B cell (primary cell): Measurements from ENCODE around the gene TCFL5. TPM values are rescaled to one million over a fixed set of nuclear protein-coding genes. Genes with fewer than 3 reads are reported as not detected.

Source experiments
- ATAC-seq: fragments of 200-7000 bp; cut with Tn5 transposase; one replicate; pipeline ENCODE4 v1.10.0; 2021; ENCODE audit warnings: low read depth, mild to moderate bottlenecking, moderate number of reproducible peaks, moderate library complexity
- CTCF ChIA-PET: fragments of 350-600 bp; sonication (Branson Sonifier 250); formaldehyde crosslinking; loops from one replicate; lab custom pipeline; 2021; ENCODE audit warnings: antibody characterized with exemption, inconsistent platforms; lab: Charles Lee
- POLR2A ChIA-PET: fragments of 350-600 bp; sonication (Branson Sonifier 250); formaldehyde crosslinking; loops from one replicate; lab custom pipeline; 2021; ENCODE audit warnings: antibody characterized with exemption; lab: Charles Lee
- DNase-seq: peaks from one replicate; pipeline ENCODE4 v3.0.0; 2013
- H2AFZ ChIP-seq: 2 replicates; pipeline ENCODE4 v1.6.1; 2012; ENCODE audit warnings: mild to moderate bottlenecking, low read depth, low read length; ENCODE audit not compliant: insufficient read depth, poor library complexity, severe bottlenecking
- H3K27ac ChIP-seq, 2 donors: 1 replicate in 1 of 2; 2 replicates in 1 of 2; pipeline ENCODE4 v1.5.1; 2012 to 2013; ENCODE audit warnings: low read length in 2 of 2, mild to moderate bottlenecking in 2 of 2, moderate library complexity in 1 of 2
- H3K27me3 ChIP-seq, 4 experiments: fragments of 200-600 bp in 1 of 4; sonication (generic) in 1 of 4; replicated peaks in 1 of 4; 1 replicate in 2 of 4; 2 replicates in 2 of 4; pipeline versions ENCODE4 v1.6.1 to v1.7.0; 2013 to 2016; ENCODE audit warnings: low read length in 3 of 4, mild to moderate bottlenecking in 2 of 4, mixed read lengths in 1 of 4, moderate library complexity in 1 of 4; ENCODE audit not compliant: insufficient read depth in 4 of 4, control insufficient read depth in 3 of 4; ENCODE audit errors: control extremely low read depth in 1 of 4
- H3K36me3 ChIP-seq, 2 experiments: replicated peaks in 1 of 2; 1 replicate in 1 of 2; 2 replicates in 1 of 2; pipeline versions ENCODE4 v1.6.1 to v1.7.1; 2013; ENCODE audit warnings: low read length in 1 of 2; ENCODE audit not compliant: insufficient read depth in 2 of 2, control insufficient read depth in 1 of 2; ENCODE audit errors: control extremely low read depth in 1 of 2, extremely low read depth in 1 of 2
- H3K4me1 ChIP-seq, 2 donors: fragments of 200-600 bp in 1 of 2; sonication (generic) in 1 of 2; 1 replicate in 1 of 2; 2 replicates in 1 of 2; pipeline versions ENCODE4 v1.5.1 to v1.6.1; 2013 to 2017; ENCODE audit warnings: low read length in 2 of 2; ENCODE audit not compliant: control insufficient read depth in 2 of 2, insufficient read depth in 2 of 2
- H3K4me2 ChIP-seq: replicated peaks from 2 replicates; pipeline ENCODE3; 2012; ENCODE audit warnings: mild to moderate bottlenecking, low read depth, low read length; ENCODE audit not compliant: poor library complexity, severe bottlenecking
- H3K4me3 ChIP-seq, 5 experiments: fragments of 200-600 bp in 1 of 5; sonication (generic) in 1 of 5; 1 replicate in 3 of 5; 2 replicates in 2 of 5; pipeline versions ENCODE4 v1.5.1 to v1.7.0; 2011 to 2016; ENCODE audit warnings: low read length in 4 of 5, mild to moderate bottlenecking in 4 of 5, low read depth in 2 of 5, control low read depth in 1 of 5, moderate library complexity in 1 of 5; ENCODE audit not compliant: insufficient read depth in 1 of 5; ENCODE audit errors: control extremely low read depth in 1 of 5, extremely low read depth in 1 of 5
- H3K79me2 ChIP-seq: fragments of 200-600 bp; sonication (generic); one replicate; pipeline ENCODE4 v1.6.0; 2016; ENCODE audit warnings: low read length; ENCODE audit not compliant: control insufficient read depth, insufficient read depth
- H3K9ac ChIP-seq: fragments of 200-600 bp; sonication (generic); 2 replicates; pipeline ENCODE4 v1.6.1; 2017; ENCODE audit warnings: mild to moderate bottlenecking, low read length, moderate library complexity
- H3K9me3 ChIP-seq, 3 donors: one replicate each; pipeline versions ENCODE4 v1.6.1 to v1.7.1; 2013; ENCODE audit warnings: low read length in 2 of 3; ENCODE audit not compliant: control insufficient read depth in 2 of 3, insufficient read depth in 1 of 3; ENCODE audit errors: control extremely low read depth in 1 of 3
- H4K20me1 ChIP-seq: 2 replicates; pipeline ENCODE4 v1.6.0; 2012; ENCODE audit warnings: mild to moderate bottlenecking, low read length; ENCODE audit not compliant: insufficient read depth, control insufficient read depth, poor library complexity, severe bottlenecking
- H3K27ac Mint-ChIP-seq: one replicate; pipeline ENCODE4 v1.8.0; 2021; ENCODE audit warnings: mixed read lengths
- H3K27me3 Mint-ChIP-seq: one replicate; pipeline ENCODE4 v1.8.0; 2021; ENCODE audit warnings: mixed read lengths
- H3K4me1 Mint-ChIP-seq: one replicate; pipeline ENCODE4 v1.8.0; 2021; ENCODE audit warnings: mixed read lengths
- H3K4me3 Mint-ChIP-seq: one replicate; pipeline ENCODE4 v1.8.0; 2021; ENCODE audit warnings: mixed read lengths
- H3K9me3 Mint-ChIP-seq: one replicate; pipeline ENCODE4 v1.8.0; 2022; ENCODE audit warnings: mixed read lengths; ENCODE audit not compliant: insufficient read depth
- CTCF ChIP-seq: fragments of 200-600 bp; IDR thresholded peaks from one replicate; pipeline ENCODE4 v1.8.0; 2022; ENCODE audit warnings: antibody characterized with exemption, mild to moderate bottlenecking
- EZH2 ChIP-seq: IDR thresholded peaks from 2 replicates; pipeline ENCODE4 v1.6.1; 2012; ENCODE audit warnings: borderline replicate concordance, low read depth, mild to moderate bottlenecking, moderate library complexity, low read length; ENCODE audit not compliant: insufficient read depth, poor library complexity, severe bottlenecking
- WGBS: methylation state at CpG from one replicate; pipeline ENCODE4 v1.1.5; 2013; ENCODE audit warnings: missing lambda C conversion rate; ENCODE audit not compliant: insufficient coverage; 5-methylcytosine and 5-hydroxymethylcytosine counted together
- intact Hi-C: fragments of 100-400 bp; cut with micrococcal nuclease; formaldehyde crosslinking; loops from one replicate; pipeline ENCODE4 v1.10.0; 2022
- polyA plus RNA-seq: library from polyadenylated mRNA; depleted of rRNA; stranded (reverse); fragments of >200 nt; gene quantifications from 2 replicates; pipeline ENCODE4 v1.2.3, GENCODE V29; 2012
- total RNA-seq, 2 donors: library from RNA; stranded (reverse); fragments of 120-200 nt in 1 of 2; gene quantifications; 1 replicate in 1 of 2; 2 replicates in 1 of 2; pipeline versions ENCODE4 v1.2.3 to v1.2.4, GENCODE V29; 2013 to 2022

TCFL5 gene
- total and polyA plus RNA-seq, 2 donors (not counting 1 experiment from before 2014, with no cell fraction given), result 2.0 to 16.2 TPM

GRCh38 chr20:62804021-62804626, 57.5 kb downstream of the TCFL5 start:
- Histone ChIP-seq H3K27me3 (no peaks in the 10 kb centered on the region), H3K27ac (peak overlapping the region; percentile 68 to 74), H3K4me3 (peak overlapping the region; percentile 39 to 82 (median 69)), H2AFZ (peak overlapping the region; percentile 74), H3K9ac (peak overlapping the region; percentile 88), H3K4me1 (peaks cover 17 to 38% of the 10 kb centered on the region in 2 donors), H3K9me3 (no peaks in the 10 kb centered on the region), H3K4me2 (peak overlapping the region; percentile 89), H4K20me1 (peaks cover 38% of the 10 kb centered on the region), H3K36me3 (peaks cover 2 to 37% of the 10 kb centered on the region in 2 experiments), H3K79me2 (peaks cover 31% of the 10 kb centered on the region)
- DNase-seq (peak; percentile 66), ATAC-seq (peak; percentile 22)
- H3K9me3 Mint-ChIP-seq, result no peaks in the 10 kb centered on the region
- ChIA-PET CTCF (interaction anchor here (1.6 to 3.4 kb wide), 2 partner anchors 12 to 304 kb away, joined by 7 to 18 read pairs; no protein-coding TSS in a partner anchor), POLR2A (interaction anchor here (0.5 to 2.9 kb wide), 4 partner anchors 10 to 736 kb away, joined by 3 to 28 read pairs (median 4); no protein-coding TSS in a partner anchor)
- H3K27me3 Mint-ChIP-seq, result no peaks in the 10 kb centered on the region
- H3K4me3 Mint-ChIP-seq, result peak overlapping the region; percentile 97
- H3K27ac Mint-ChIP-seq, result peak overlapping the region; percentile 96
- intact Hi-C loops, result loop anchor here (1.0 kb wide), 1 partner anchor 10 kb away; no protein-coding TSS in a partner anchor
- TF ChIP-seq EZH2 (no peak), CTCF (peak; percentile 29)
- peaks cover 34% of the 10 kb centered on the region for H3K4me1 Mint-ChIP-seq
- WGBS, result 13% methylated on average over 17 of the region's 25 CpGs

- no peak overlapping the region for H3K4me3 ChIP-seq
- H2AFZ ChIP-seq, result no peak overlapping the region
- H3K4me1 ChIP-seq, result peaks cover 19 to 33% of the 10 kb centered on the region in 2 donors
- ATAC-seq (no peak), DNase-seq (no peak)
- H4K20me1 ChIP-seq, result peaks cover 24% of the 10 kb centered on the region
- H3K4me3 Mint-ChIP-seq, result peak overlapping the region; percentile 13
- H3K36me3 ChIP-seq, result peaks cover 2 to 28% of the 10 kb centered on the region in 2 experiments
- no peak for TF ChIP-seq CTCF
- no peak for TF ChIP-seq EZH2
- WGBS, result 96% methylated on average over 21 of the region's 22 CpGs
- H3K9me3 ChIP-seq, result no peaks in the 10 kb centered on the region
- no peaks in the 10 kb centered on the region for H3K9me3 Mint-ChIP-seq
- H3K27ac Mint-ChIP-seq, result peak overlapping the region; percentile 70
- H3K27ac ChIP-seq, result no peak overlapping the region
- no peaks in the 10 kb centered on the region for H3K27me3 ChIP-seq
- no peak overlapping the region for H3K4me2 ChIP-seq
- CTCF ChIA-PET, result interaction anchor here (0.5 to 1.0 kb wide), 2 partner anchors 10 to 463 kb away, joined by 3 read pairs; no protein-coding TSS in a partner anchor
- POLR2A ChIA-PET, result interaction anchor here (0.7 kb wide), 1 partner anchor 149 kb away, joined by 6 read pairs; no protein-coding TSS in a partner anchor
- H3K9ac ChIP-seq, result no peak overlapping the region
- intact Hi-C loops, result no loop called here
- peaks cover 35% of the 10 kb centered on the region for H3K4me1 Mint-ChIP-seq
- no peaks in the 10 kb centered on the region for H3K27me3 Mint-ChIP-seq
- peaks cover 25% of the 10 kb centered on the region for H3K79me2 ChIP-seq
Measured at GRCh38 chr20:62802026-62802712, 59.5 kb downstream of the TCFL5 start.
